ENCODE results near the gene ACVRL1. TPM values are rescaled to one million over a fixed set of nuclear protein-coding genes. Genes with fewer than 3 reads are reported as not detected.

Gene ACVRL1
- total and polyA plus RNA-seq, 2 donors (not counting 1 experiment from before 2014, with no cell fraction given), result not detected

DNA sequence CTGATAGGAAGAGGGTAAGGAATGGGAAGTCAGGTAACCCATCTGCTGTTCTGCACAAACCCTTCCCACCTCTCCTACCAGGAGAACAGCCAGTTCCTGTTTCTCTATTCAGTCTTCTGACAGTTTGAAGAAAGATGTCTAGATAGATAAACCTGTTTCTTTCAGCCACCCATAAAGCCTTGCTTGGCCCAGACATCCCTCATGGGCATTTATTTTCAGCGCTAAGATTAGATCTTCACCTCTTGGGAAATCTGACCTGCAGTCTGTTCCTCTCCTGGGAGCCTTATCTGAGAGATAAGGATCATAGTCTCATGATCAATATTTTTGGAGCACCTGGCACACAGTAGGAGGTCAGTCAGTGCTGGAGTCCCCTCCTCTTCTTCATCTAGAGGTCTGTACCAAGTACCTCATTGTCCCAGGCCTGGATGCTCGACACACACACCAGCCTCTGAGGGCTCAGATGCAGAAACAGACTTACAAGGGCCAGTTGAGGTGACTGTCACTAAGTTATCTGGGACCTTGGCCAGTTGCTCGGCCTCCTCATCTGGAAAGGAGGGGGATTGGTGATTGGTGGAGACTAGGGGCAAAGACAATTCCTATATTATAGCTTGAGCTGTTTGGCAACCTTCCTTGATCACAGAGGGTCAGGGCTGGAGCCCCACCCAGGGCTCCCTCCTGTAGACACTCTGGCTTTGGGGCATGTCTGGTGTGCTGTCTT lies 18.2 kb downstream of the ACVRL1 start:
- ChIA-PET CTCF (interaction anchor here (1.2 kb wide), 1 partner anchor 46 kb away, joined by 3 read pairs; no protein-coding TSS in a partner anchor), POLR2A (interaction anchor here (0.6 kb wide), 1 partner anchor 74 kb away, joined by 8 read pairs; no protein-coding TSS in a partner anchor)
- no CpG with 5 or more reads among the region's 3 CpGs for WGBS (ENCODE audit: insufficient coverage)
- intact Hi-C loops (cut with micrococcal nuclease), result loop anchor here (1.0 kb wide), 1 partner anchor 55 kb away; no protein-coding TSS in a partner anchor
- Histone ChIP-seq H3K4me3 (ENCODE audit: control extremely low read depth in 1 of 5, extremely low read depth in 1 of 5, insufficient read depth in 1 of 5, low read depth in 2 of 5, low read length in 4 of 5) (no peak overlapping the region), H3K27ac (ENCODE audit: low read length in 2 of 2) (no peak overlapping the region), H3K36me3 (replicated peaks in 1 of 2; ENCODE audit: control extremely low read depth in 1 of 2, control insufficient read depth in 1 of 2, extremely low read depth in 1 of 2, insufficient read depth in 2 of 2, low read length in 1 of 2) (no peaks in the 10 kb centered on the region), H2AFZ (ENCODE audit: insufficient read depth, low read depth, low read length, poor library complexity, severe bottlenecking) (no peak overlapping the region), H3K9ac (ENCODE audit: low read length) (no peak overlapping the region), H3K4me2 (replicated peaks; ENCODE audit: low read depth, low read length, poor library complexity, severe bottlenecking) (no peak overlapping the region), H3K27me3 (replicated peaks in 1 of 4; ENCODE audit: control extremely low read depth in 1 of 4, control insufficient read depth in 3 of 4, insufficient read depth in 4 of 4, low read length in 3 of 4) (peaks cover 0 to 4% (median 2%) of the 10 kb centered on the region in 4 experiments), H4K20me1 (ENCODE audit: control insufficient read depth, insufficient read depth, low read length, poor library complexity, severe bottlenecking) (no peaks in the 10 kb centered on the region), H3K9me3 (ENCODE audit: control extremely low read depth in 1 of 3, control insufficient read depth in 2 of 3, insufficient read depth in 1 of 3, low read length in 2 of 3) (peaks cover 0 to 4% (median 0%) of the 10 kb centered on the region in 3 donors), H3K79me2 (ENCODE audit: control insufficient read depth, insufficient read depth, low read length) (no peaks in the 10 kb centered on the region), H3K4me1 (ENCODE audit: control insufficient read depth in 2 of 2, insufficient read depth in 2 of 2, low read length in 2 of 2) (peaks cover 23 to 31% of the 10 kb centered on the region in 2 donors)
- peaks cover 33% of the 10 kb centered on the region for H3K4me1 Mint-ChIP-seq
- H3K9me3 Mint-ChIP-seq (ENCODE audit: insufficient read depth), result no peaks in the 10 kb centered on the region
- H3K27ac Mint-ChIP-seq, result no peak overlapping the region
- TF ChIP-seq EZH2 (IDR thresholded peaks at IDR 0.05; ENCODE audit: borderline replicate concordance, insufficient read depth, low read depth, low read length, poor library complexity, severe bottlenecking), result no peak
- TF ChIP-seq, protein P1, sequence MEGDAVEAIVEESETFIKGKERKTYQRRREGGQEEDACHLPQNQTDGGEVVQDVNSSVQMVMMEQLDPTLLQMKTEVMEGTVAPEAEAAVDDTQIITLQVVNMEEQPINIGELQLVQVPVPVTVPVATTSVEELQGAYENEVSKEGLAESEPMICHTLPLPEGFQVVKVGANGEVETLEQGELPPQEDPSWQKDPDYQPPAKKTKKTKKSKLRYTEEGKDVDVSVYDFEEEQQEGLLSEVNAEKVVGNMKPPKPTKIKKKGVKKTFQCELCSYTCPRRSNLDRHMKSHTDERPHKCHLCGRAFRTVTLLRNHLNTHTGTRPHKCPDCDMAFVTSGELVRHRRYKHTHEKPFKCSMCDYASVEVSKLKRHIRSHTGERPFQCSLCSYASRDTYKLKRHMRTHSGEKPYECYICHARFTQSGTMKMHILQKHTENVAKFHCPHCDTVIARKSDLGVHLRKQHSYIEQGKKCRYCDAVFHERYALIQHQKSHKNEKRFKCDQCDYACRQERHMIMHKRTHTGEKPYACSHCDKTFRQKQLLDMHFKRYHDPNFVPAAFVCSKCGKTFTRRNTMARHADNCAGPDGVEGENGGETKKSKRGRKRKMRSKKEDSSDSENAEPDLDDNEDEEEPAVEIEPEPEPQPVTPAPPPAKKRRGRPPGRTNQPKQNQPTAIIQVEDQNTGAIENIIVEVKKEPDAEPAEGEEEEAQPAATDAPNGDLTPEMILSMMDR (IDR thresholded peaks at IDR 0.05), result no peak
- H3K27me3 Mint-ChIP-seq, result peaks cover 3% of the 10 kb centered on the region
- no peak overlapping the region for H3K4me3 Mint-ChIP-seq
- no peak for DNase-seq
- ATAC-seq (ENCODE audit: low read depth), result no peak

All from B cell (primary cell).